Astrocyte (in vitro differentiated cells and primary cell): ENCODE data around the gene LITAF.

ENCODE experiments used
- EZH2 ChIP-seq: IDR thresholded peaks from 2 replicates; pipeline ENCODE4 v1.6.1; 2012; ENCODE audit warnings: mild to moderate bottlenecking, low read length, inconsistent platforms; ENCODE audit not compliant: insufficient read depth
- TF ChIP-seq, protein P1 (sequence below): IDR thresholded peaks from 2 replicates; pipeline ENCODE4 v1.5.1; 2011; ENCODE audit warnings: low read depth, mild to moderate bottlenecking, inconsistent platforms, low read length, moderate library complexity; ENCODE audit not compliant: insufficient read depth

DNA sequence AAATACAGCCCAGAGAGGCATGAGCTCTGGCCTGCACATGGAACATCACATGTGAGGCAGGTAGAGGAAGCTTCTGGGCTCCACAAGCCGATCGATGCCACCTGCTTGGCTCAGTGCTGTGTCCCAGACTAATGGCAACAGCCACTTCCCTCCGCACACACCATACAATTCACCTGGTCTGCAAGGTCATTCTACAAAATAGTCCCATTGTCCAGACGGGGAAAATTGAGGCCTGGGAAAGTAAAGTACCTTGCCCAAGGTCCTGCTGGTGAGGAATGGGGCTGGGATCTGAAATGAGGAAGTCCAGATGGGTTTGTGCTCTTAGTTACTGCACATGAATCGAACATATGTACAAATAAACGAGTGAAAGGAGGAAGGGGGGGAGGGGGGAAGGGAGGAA lies 88.0 kb downstream of the LITAF start:
- no peak for TF ChIP-seq EZH2
- TF ChIP-seq, protein P1, sequence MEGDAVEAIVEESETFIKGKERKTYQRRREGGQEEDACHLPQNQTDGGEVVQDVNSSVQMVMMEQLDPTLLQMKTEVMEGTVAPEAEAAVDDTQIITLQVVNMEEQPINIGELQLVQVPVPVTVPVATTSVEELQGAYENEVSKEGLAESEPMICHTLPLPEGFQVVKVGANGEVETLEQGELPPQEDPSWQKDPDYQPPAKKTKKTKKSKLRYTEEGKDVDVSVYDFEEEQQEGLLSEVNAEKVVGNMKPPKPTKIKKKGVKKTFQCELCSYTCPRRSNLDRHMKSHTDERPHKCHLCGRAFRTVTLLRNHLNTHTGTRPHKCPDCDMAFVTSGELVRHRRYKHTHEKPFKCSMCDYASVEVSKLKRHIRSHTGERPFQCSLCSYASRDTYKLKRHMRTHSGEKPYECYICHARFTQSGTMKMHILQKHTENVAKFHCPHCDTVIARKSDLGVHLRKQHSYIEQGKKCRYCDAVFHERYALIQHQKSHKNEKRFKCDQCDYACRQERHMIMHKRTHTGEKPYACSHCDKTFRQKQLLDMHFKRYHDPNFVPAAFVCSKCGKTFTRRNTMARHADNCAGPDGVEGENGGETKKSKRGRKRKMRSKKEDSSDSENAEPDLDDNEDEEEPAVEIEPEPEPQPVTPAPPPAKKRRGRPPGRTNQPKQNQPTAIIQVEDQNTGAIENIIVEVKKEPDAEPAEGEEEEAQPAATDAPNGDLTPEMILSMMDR = no peak
